Esophagus muscularis mucosa (tissue), 3 donors: ENCODE data around the gene KANK2.

ENCODE experiments used
- CTCF ChIP-seq, 3 experiments: fragments of 200-600 bp in 2 of 3; fragments of 450-650 bp in 1 of 3; sonication (generic) in 2 of 3; IDR thresholded peaks; one replicate each; pipeline ENCODE4 v1.5.1; 2017 to 2019; ENCODE audit warnings: antibody characterized with exemption in 3 of 3, mild to moderate bottlenecking in 2 of 3, moderate library complexity in 1 of 3
- POLR2A ChIP-seq: fragments of 450-650 bp; IDR thresholded peaks from one replicate; pipeline ENCODE4 v1.6.1; 2017; ENCODE audit warnings: antibody characterized with exemption, moderate library complexity, mild to moderate bottlenecking, low read depth
- POLR2AphosphoS5 ChIP-seq, 2 donors: sonication (generic); formaldehyde crosslinking; IDR thresholded peaks; one replicate each; pipeline ENCODE4 v1.6.1; 2017; ENCODE audit warnings: antibody characterized with exemption in 2 of 2

- TF ChIP-seq CTCF (IDR thresholded peaks at IDR 0.05) (no peak), POLR2A (no peak), POLR2AphosphoS5 (IDR thresholded peaks at IDR 0.05) (no peak)
These were observed 33.0 kb downstream of the KANK2 start for GRCh38 chr19:11164296-11164695.
